ENCODE data around the gene B4GALT5.
A peak's percentile ranks its signal among the peaks of the same experiment; 100 is the strongest.

B4GALT5 gene

GRCh38 chr20:49585585-49586245 is 128.0 kb downstream of the B4GALT5 start:
- H3K27ac ChIP-seq (ENCODE audit: poor library complexity, severe bottlenecking): no peak overlapping the region
- no peaks in the 10 kb centered on the region for H3K27me3 ChIP-seq (ENCODE audit: insufficient read depth, poor library complexity, severe bottlenecking)
- no peaks in the 10 kb centered on the region for H3K9me3 ChIP-seq (ENCODE audit: severe bottlenecking)
- TF ChIP-seq, protein P1, sequence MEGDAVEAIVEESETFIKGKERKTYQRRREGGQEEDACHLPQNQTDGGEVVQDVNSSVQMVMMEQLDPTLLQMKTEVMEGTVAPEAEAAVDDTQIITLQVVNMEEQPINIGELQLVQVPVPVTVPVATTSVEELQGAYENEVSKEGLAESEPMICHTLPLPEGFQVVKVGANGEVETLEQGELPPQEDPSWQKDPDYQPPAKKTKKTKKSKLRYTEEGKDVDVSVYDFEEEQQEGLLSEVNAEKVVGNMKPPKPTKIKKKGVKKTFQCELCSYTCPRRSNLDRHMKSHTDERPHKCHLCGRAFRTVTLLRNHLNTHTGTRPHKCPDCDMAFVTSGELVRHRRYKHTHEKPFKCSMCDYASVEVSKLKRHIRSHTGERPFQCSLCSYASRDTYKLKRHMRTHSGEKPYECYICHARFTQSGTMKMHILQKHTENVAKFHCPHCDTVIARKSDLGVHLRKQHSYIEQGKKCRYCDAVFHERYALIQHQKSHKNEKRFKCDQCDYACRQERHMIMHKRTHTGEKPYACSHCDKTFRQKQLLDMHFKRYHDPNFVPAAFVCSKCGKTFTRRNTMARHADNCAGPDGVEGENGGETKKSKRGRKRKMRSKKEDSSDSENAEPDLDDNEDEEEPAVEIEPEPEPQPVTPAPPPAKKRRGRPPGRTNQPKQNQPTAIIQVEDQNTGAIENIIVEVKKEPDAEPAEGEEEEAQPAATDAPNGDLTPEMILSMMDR (IDR thresholded peaks at IDR 0.05; ENCODE audit: poor library complexity, severe bottlenecking): no peak
- ATAC-seq (ENCODE audit: low read depth): no peak
- H3K4me3 ChIP-seq (ENCODE audit: severe bottlenecking): no peak overlapping the region
- H3K4me1 ChIP-seq (ENCODE audit: insufficient read depth, poor library complexity, severe bottlenecking): peaks cover 4% of the 10 kb centered on the region
- H3K36me3 ChIP-seq (ENCODE audit: low read depth): no peaks in the 10 kb centered on the region
- no peak for DNase-seq (ENCODE audit: low spot score)

- H3K4me1 ChIP-seq (ENCODE audit: insufficient read depth, poor library complexity, severe bottlenecking): peaks cover 4% of the 10 kb centered on the region
- H3K27ac ChIP-seq (ENCODE audit: poor library complexity, severe bottlenecking): no peak overlapping the region
- no peaks in the 10 kb centered on the region for H3K36me3 ChIP-seq (ENCODE audit: low read depth)
- no peak overlapping the region for H3K4me3 ChIP-seq (ENCODE audit: severe bottlenecking)
- TF ChIP-seq, protein P1 (IDR thresholded peaks at IDR 0.05; ENCODE audit: poor library complexity, severe bottlenecking): no peak
- H3K9me3 ChIP-seq (ENCODE audit: severe bottlenecking): no peaks in the 10 kb centered on the region
- no peaks in the 10 kb centered on the region for H3K27me3 ChIP-seq (ENCODE audit: insufficient read depth, poor library complexity, severe bottlenecking)
- ATAC-seq (ENCODE audit: low read depth) (no peak), DNase-seq (ENCODE audit: low spot score) (no peak)
These were observed 129.0 kb downstream of the B4GALT5 start for GRCh38 chr20:49584418-49585382.

DNA sequence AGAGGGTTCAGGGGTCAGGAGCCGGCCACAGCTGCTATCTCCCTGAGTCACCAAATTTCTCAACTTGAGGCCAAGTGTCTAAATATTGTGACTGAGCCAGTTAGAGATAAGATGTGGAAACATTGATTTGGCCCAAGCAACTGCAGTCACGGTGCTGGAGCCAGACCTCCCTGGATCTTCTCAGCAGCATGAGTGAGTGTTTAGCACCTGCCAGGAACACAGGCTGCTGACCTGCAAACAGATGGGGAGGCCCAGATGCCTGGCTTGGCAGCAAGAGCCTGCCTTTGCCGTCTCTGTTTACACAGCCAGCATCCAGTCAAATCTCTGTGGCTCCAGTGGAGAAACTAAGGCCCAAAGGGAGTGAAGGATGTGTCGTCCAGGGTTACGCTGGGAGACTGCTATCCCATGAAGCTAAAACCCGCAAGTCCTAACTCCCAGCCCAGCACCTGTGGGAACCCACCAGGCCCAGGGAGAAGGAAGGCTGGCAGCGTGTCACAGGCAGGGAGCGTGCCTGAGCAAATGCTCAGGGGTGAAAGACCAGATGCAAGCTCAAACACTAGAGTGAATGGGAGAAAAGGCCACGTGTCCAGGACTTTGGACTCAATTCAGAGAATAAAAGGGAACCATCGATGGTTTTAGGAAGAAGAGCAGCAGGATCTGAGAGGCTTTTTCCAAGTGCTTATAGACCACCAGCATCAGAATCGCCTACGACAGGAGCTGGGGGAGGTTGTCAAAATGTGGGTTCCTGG is 129.8 kb downstream of the B4GALT5 start:
- Histone ChIP-seq H3K36me3 (ENCODE audit: low read depth) (no peaks in the 10 kb centered on the region), H3K4me3 (ENCODE audit: severe bottlenecking) (no peak overlapping the region), H3K9me3 (ENCODE audit: severe bottlenecking) (no peaks in the 10 kb centered on the region), H3K4me1 (ENCODE audit: insufficient read depth, poor library complexity, severe bottlenecking) (peaks cover 4% of the 10 kb centered on the region), H3K27ac (ENCODE audit: poor library complexity, severe bottlenecking) (no peak overlapping the region), H3K27me3 (ENCODE audit: insufficient read depth, poor library complexity, severe bottlenecking) (no peaks in the 10 kb centered on the region)
- ATAC-seq (ENCODE audit: low read depth) (peak; percentile 60), DNase-seq (ENCODE audit: low spot score) (no peak)
- TF ChIP-seq, protein P1 (IDR thresholded peaks at IDR 0.05; ENCODE audit: poor library complexity, severe bottlenecking): no peak

GRCh38 chr20:49583343-49583668 is 130.4 kb downstream of the B4GALT5 start:
- TF ChIP-seq, protein P1 (IDR thresholded peaks at IDR 0.05; ENCODE audit: poor library complexity, severe bottlenecking): no peak
- DNase-seq (ENCODE audit: low spot score) (no peak), ATAC-seq (ENCODE audit: low read depth) (no peak)
- no peaks in the 10 kb centered on the region for H3K36me3 ChIP-seq (ENCODE audit: low read depth)
- no peaks in the 10 kb centered on the region for H3K9me3 ChIP-seq (ENCODE audit: severe bottlenecking)
- no peaks in the 10 kb centered on the region for H3K27me3 ChIP-seq (ENCODE audit: insufficient read depth, poor library complexity, severe bottlenecking)
- no peak overlapping the region for H3K4me3 ChIP-seq (ENCODE audit: severe bottlenecking)
- H3K4me1 ChIP-seq (ENCODE audit: insufficient read depth, poor library complexity, severe bottlenecking): peaks cover 4% of the 10 kb centered on the region
- no peak overlapping the region for H3K27ac ChIP-seq (ENCODE audit: poor library complexity, severe bottlenecking)
